Choroid plexus epithelial cell (primary cell): ENCODE data around the gene BEGAIN.

Experiments
- DNase-seq: peaks from one replicate; pipeline ENCODE4 v3.0.0-alpha.2; 2010; ENCODE audit warnings: low read depth
- H3K4me3 ChIP-seq: 2 replicates; pipeline ENCODE4 v1.5.1; 2011; ENCODE audit warnings: low read depth, mild to moderate bottlenecking, control low read depth, low read length, moderate library complexity
- TF ChIP-seq, protein P1 (sequence below): conservative IDR thresholded peaks from 2 replicates; pipeline ENCODE4 v1.5.1; 2011; ENCODE audit warnings: low read depth, mild to moderate bottlenecking, control low read depth, inconsistent platforms, low read length, moderate library complexity

The BEGAIN gene

DNA sequence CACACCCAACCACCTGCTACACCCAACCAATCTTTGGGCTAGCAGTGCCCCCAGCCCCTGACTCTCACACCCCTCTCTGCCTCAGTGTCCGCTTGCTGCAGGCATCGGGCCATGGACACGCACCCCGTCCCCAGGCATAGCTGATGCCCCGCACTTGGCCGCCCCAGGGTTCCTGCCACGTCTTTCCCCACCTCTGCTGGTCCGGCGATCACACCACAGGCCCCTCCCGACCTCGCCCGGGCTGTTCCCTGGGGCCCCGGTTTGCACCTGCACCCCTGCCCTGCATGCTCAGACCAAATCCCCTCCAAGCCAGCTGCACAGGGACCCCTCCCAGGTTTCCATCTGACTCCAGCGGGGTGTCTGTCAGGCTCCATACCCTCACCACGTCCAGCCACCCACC lies 38.3 kb downstream of the BEGAIN start:
- no peak for DNase-seq
- TF ChIP-seq, protein P1, sequence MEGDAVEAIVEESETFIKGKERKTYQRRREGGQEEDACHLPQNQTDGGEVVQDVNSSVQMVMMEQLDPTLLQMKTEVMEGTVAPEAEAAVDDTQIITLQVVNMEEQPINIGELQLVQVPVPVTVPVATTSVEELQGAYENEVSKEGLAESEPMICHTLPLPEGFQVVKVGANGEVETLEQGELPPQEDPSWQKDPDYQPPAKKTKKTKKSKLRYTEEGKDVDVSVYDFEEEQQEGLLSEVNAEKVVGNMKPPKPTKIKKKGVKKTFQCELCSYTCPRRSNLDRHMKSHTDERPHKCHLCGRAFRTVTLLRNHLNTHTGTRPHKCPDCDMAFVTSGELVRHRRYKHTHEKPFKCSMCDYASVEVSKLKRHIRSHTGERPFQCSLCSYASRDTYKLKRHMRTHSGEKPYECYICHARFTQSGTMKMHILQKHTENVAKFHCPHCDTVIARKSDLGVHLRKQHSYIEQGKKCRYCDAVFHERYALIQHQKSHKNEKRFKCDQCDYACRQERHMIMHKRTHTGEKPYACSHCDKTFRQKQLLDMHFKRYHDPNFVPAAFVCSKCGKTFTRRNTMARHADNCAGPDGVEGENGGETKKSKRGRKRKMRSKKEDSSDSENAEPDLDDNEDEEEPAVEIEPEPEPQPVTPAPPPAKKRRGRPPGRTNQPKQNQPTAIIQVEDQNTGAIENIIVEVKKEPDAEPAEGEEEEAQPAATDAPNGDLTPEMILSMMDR, result no peak
- no peak overlapping the region for H3K4me3 ChIP-seq

DNA sequence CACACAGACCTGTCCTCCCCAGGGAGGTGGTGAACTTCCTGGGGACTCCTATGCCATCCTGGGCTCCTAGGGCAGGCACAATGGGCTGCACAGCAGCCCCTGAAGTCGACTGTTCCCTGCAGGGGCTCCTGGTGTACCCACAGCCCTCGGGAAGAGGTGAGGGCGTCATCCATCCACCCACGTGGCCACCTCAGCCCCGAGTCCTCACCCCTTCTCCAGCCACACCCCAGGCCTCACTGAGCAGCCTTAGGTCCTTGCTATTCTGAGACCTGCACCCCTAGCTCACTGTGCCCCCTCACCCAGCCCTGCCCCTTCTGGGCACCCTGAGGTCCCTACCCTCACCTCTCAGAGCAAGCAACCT lies 38.9 kb downstream of the BEGAIN start:
- H3K4me3 ChIP-seq, result no peak overlapping the region
- TF ChIP-seq, protein P1, result no peak
- DNase-seq, result no peak

DNA sequence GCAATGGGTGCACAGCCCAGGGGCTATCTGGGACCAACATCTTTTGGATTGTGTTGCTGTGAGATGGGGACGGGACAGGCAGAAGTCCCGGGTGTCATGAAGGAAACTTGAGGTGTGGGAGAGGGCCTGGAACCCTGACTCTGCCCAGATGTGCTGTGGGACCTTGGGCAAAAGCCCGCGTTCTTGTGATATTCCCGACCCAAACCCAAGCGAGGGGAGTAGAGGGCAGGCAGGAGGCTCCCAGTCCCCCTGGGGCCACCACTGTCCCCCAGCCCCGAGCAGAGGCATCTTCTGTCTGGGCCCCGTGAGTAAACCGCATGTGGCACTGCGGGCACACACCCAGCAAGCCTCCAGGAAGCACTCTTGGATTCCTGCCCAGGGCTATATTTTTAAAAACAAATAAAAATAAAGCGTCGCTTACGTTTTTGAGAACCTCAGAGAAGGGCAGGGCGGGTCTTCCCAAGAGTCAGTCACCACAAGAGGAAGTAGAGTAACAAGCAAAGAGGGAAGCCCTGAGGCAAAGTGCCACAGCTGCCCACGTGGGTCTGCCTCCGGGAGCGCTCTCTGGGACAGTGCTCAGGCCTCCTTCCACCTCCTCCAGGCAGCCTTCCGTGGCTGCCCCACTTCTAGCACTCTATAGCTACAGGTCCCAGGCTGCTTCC lies 39.5 kb downstream of the BEGAIN start:
- DNase-seq, result peak; percentile 71
- TF ChIP-seq, protein P1, result no peak
- H3K4me3 ChIP-seq, result no peak overlapping the region

DNA sequence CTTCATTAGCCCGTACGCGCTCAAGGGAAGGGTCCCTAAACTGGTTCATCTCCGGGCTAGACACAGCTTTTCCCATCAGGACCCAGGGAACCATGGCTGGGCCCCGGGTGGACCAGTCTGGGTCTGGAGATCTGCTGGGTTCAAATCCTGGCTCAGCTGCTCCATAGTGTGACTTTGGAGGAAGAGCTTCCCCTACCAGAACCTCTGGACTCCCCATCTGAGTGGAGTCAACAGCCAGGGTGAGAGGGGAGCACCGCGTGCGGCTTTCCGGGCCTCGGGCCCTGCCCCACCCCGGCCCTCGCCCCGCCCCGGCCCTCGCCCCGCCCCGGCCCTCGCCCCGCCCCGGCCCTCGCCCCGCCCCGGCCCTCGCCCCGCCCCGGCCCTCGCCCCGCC lies 41.2 kb downstream of the BEGAIN start:
- DNase-seq, result no peak

DNA sequence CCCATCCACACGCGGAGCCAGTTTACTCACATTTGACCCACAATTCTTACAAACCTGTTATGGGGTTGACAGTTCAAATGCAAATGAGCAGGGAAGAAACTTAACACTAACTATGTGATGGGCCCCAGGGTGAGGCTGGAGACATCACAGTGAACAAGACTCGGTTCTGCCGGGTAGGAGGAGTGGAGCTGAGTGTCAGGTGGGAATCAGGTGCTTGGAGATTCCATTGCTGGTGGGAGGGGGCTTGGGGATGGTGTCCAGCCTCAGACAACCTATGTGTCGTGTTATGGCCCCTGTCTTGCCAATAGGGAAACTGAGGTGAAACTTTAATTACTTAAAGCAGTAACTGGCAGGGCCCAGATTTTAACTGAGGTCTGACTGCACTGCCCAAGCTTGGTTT lies 41.9 kb downstream of the BEGAIN start:
- TF ChIP-seq, protein P1, result no peak
- H3K4me3 ChIP-seq, result no peak overlapping the region
- no peak for DNase-seq

More for the DNA sequence above, 41.2 kb downstream of the BEGAIN start:
- H3K4me3 ChIP-seq, result peak overlapping the region; percentile 14
- TF ChIP-seq, protein P1, result no peak

DNA sequence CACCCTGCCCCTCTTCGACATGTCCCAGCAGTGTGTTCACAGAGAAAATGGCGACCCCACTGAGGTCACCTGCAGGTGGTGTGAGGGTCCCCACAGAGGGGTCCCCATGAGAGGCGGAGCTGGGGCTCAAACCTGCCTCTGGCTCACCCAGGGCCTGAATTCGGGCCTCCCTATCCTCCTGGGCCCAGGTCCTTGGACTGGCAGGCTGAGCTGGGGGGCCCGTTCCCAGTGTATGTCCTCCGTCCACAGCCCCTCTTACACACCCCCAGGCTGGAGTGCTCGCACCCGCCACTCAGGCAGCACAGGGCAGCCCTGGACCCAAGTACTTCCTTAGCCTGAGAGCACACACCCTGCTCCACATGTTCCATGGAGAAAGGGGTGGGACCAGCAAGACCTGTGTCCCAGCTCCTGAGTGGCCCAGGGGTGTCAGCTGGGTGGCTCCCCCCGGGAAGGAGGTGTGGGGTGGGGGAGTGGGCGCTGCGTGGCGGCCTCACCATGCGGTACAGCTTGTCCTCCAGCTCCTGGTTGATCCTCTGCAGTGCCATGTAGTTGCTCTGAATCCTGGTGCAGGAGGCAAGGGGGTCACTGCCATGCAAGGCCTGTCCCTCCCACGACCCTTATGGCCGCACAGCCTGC lies 42.6 kb downstream of the BEGAIN start:
- DNase-seq, result no peak
- H3K4me3 ChIP-seq, result no peak overlapping the region
- TF ChIP-seq, protein P1, result no peak
